GM08714 (cell line): ENCODE measurements around the gene TMEM217.

ENCODE experiments used
- H3K4me3 ChIP-seq: fragments of 200-500 bp; sonication (Bioruptor generic); 2 replicates; pipeline ENCODE4 v1.5.1; 2014; ENCODE audit warnings: mild to moderate bottlenecking, low read length, inconsistent platforms
- ZNF274 ChIP-seq: IDR thresholded peaks from 2 replicates; pipeline ENCODE4 v1.6.1; 2012; ENCODE audit warnings: mild to moderate bottlenecking, low read depth, low read length

The TMEM217 gene

DNA sequence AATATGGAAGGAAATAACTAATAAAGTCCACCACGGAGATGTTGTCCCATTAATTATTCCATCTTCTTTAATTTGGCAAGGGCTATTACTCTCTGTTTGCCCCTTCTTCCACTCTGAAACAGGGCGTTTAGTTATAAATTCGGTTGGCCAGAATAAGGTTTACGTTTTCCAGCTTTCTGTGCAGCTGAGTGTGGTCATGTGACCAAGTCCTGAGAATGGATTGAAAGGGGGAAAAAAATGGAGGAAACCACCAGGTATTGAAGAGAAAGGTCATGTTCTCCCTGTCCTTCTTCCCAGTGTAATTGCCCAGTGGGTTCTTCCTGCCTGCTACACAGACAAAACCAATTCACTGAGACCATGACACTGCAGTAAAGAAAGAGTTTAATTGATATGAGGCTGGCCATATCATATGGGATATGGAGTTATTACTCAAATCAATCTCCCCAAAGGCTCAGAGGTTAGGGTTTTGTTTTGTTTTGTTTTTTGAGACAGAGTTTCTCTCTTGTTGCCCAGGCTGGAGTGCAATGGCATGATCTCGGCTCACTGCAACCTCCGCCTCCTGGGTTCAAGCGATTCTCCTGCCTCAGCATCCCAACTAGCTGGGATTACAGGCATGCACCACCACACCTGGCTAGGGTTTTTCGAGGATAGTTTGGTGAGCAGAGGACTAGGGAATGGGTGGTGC lies 14.7 kb downstream of the TMEM217 start:
- no peak overlapping the region for H3K4me3 ChIP-seq
- no peak for TF ChIP-seq ZNF274

DNA sequence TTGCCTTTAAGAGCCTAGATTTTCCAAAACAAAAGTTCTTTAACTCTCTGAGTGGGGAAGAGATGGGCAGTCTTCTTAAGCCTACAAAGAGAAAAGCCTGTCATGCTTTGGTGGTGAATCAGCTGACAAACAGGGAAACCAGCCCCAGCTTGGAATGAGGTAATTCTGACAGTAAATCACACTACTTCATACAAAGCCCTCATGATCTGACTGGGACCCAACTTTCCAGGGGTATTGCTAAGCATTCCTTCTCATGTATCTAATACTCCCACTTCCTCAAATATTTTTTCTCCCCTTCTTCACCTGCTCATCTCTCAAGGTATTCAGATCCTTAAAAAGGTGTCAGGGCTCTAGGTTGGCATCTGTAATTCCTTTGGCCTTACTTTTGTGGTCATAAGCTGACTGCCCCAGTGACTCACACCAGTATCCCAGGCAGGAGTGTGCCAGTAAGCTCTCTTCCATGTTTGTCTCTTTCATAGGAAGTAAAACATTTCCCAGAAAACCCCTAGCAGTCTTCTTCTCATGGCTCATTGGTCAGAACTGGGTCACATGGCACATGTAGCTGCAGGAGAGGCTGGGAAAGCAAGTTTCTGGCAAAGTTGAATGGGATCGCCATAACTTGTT lies 15.4 kb downstream of the TMEM217 start:
- no peak for TF ChIP-seq ZNF274
- no peak overlapping the region for H3K4me3 ChIP-seq

DNA sequence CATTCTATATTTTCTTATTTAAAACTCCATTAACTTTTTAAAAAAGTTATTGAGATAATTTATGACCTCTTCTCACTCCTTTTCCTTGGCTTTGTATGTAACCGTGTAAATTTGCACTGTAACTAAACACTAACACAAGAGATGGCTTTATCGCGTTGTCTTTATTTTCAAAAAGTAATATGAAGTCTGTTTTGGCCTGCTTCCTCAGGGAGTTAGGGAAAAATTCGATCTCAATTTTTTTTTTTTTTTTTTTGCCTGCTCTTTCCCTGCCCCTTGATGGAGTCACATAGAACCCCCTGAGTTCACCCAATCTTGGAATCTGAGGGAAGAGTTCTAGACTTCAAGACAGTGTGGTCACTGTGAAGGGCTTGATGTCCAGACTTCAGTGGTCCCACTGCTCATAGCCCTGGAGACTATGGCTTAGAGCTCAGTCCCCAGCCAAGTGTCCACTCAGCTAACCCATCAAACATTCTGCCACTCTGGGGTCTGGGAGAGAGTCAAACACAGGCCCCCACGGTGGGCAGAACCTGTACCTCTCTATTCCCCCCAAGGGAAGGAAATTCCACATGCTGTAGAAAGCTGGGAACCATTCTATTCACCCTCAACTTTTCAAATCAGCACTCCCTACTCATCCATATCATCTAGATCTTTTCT lies 16.0 kb downstream of the TMEM217 start:
- no peak for TF ChIP-seq ZNF274
- H3K4me3 ChIP-seq: no peak overlapping the region

DNA sequence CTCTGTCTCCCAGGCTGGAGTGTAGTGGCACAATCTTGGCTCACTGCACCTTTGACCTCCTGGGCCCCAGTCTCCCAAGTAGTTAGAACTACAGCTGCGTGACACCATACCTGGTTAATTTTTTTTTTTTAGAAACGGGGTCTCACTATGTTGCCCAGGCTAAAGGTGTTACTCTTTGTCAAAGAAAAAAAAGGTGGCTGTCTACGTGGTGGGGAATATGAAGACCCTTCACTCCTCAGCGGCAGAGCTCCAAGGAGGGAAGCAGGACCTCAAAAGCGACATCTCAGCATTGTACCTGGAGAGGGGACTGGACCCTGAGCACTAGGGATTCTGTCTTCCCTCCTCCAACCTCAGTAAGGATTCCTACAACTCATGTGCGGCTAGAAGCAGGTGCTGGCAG lies 16.8 kb downstream of the TMEM217 start:
- TF ChIP-seq ZNF274: no peak
- no peak overlapping the region for H3K4me3 ChIP-seq

DNA sequence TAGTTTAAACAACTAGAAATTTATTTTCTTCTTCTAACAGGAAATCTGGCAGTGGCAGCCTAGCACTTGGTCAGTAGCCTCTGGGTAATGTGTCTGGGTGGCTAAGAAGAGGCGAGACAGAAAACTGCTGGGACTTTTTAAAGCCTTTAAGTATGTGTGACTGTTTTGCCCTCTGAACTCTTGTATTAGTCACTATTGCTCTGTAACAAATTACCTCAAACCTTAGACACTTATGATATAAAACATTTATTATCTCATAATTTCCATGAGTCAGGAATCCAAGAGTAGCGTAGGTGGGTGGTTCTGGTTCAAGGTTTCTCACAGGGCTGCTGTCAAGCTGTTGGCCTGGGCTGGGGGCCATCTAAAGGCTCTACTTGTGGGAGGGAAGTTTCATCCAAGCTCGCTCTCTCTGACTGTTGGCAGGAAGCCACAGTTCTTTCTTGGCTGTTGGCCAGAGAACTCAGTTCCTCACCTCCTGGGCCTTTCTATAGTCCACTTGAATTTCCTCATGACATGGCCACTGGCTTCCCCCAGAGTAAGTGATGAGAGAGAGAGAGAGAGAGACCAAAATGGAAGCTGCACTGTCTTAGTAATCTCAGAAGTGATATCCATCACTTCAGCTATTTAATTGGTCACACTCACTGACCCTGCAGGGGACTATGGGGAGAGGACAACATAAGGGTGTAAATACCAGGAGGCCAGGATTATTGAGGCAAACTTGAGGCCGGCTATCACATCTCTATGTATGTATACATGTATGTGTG lies 17.8 kb downstream of the TMEM217 start:
- no peak overlapping the region for H3K4me3 ChIP-seq
- TF ChIP-seq ZNF274: no peak

DNA sequence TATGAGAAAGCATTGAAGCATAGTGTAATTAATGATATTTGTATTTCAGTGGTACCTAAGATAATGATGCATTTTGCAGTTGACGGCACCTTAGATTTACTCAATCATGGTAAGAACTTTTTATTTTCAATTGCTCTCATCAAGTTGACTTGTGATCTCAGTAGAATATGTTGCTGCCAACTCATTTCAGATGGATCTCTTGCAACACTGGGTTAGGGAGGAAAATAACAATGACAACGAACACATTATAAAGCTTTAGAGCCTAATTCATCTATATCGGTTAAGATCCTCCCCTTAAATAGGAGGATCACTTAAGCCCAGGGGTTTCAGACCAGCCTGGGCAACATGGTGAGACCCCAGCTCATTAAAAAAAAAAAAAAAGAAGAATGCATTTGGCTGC lies 18.4 kb downstream of the TMEM217 start:
- H3K4me3 ChIP-seq: no peak overlapping the region
- no peak for TF ChIP-seq ZNF274

GRCh38 chr6:37238381-37238780 lies 19.6 kb downstream of the TMEM217 start:
- H3K4me3 ChIP-seq: no peak overlapping the region
- TF ChIP-seq ZNF274: no peak

- no peak overlapping the region for H3K4me3 ChIP-seq
- no peak for TF ChIP-seq ZNF274
These were observed 20.2 kb downstream of the TMEM217 start for GRCh38 chr6:37237789-37238188.

DNA sequence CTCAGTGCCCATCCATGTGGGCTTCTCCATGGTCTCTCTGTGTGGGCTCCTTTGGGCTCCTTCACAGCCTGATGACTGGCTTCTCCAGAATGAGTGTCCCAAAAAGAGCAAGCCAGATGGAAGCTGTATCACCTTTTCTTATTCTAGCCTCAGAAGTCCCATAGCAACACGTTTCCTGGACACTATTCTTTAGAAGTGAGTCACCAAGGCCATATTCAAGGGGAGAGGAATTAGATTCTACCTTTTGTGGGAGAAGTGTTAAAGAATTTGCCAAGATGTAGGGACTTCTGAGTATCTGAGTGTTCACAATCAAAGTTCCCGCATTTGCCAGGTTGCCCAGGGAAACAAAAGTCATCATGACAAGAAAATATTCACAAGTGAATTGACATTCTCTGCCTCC lies 21.0 kb downstream of the TMEM217 start:
- no peak overlapping the region for H3K4me3 ChIP-seq
- TF ChIP-seq ZNF274: no peak

GRCh38 chr6:37233541-37233940 lies 24.4 kb downstream of the TMEM217 start:
- no peak for TF ChIP-seq ZNF274
- no peak overlapping the region for H3K4me3 ChIP-seq

DNA sequence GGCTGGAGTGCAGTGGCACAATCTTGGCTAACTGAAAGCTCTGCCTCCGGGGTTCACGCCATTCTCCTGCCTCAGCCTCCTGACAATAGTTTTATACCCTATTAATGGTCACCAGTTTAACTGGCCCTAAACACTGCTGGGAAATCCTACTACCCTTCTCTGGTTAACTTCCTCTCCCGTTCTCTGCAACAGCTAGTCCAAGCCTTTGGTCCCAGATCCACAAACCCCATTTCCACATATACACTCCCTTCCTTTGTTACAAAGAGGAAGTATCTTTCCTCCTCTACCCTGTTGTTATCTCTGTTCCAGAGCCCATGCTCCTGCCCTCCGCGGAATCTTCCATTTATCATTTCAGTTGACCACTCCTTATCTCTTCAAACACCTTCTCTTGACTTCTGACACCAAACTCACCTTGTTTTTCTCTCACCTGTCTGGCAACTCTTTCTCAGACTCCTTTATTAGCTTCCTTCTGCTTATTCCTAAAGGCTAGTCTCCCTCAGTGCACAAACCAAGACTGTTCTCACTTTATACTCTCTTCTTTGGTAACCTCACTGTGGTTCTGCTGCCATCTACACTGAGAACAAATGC lies 25.4 kb downstream of the TMEM217 start:
- no peak for TF ChIP-seq ZNF274
- H3K4me3 ChIP-seq: no peak overlapping the region

DNA sequence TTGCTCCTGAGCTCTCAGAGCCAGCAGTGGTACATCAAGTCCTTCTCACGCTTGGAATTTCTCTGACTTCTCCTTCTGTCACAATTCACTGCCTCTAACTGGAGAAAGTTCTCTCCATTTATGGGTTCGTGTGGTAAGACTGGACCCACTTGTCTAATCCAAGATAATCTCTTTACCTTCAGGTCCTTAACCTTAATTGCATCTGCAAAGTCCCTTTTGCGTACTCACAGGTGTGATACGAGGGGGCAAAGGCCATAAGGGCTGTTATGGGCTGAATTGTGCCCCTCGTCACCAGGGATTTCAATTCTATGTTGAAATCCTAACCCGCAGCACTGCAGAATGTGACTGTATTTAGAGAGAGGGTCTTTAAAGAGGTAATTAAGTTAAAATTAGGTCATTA lies 27.8 kb downstream of the TMEM217 start:
- no peak for TF ChIP-seq ZNF274
- no peak overlapping the region for H3K4me3 ChIP-seq

GRCh38 chr6:37225350-37226169 lies 32.4 kb downstream of the TMEM217 start:
- H3K4me3 ChIP-seq: no peak overlapping the region
- no peak for TF ChIP-seq ZNF274
